Ovary (tissue), 3 donors: ENCODE measurements around the gene KCNJ18.
"Not testable (repeated sequence)": the region's sequence is repeated elsewhere in the genome, so short reads cannot be mapped to it uniquely, and the experiment has no call there.

Experiments used
- CTCF ChIP-seq, 3 donors: fragments of 450-650 bp in 2 of 3; fragments of 200-600 bp in 1 of 3; IDR thresholded peaks; one replicate each; pipeline versions ENCODE4 v1.5.1 to v1.8.0; 2016 to 2022; ENCODE audit warnings: antibody characterized with exemption in 3 of 3, mild to moderate bottlenecking in 1 of 3
- EP300 ChIP-seq: sonication (generic); formaldehyde crosslinking; IDR thresholded peaks from one replicate; pipeline ENCODE4 v1.6.1; 2017; ENCODE audit warnings: antibody characterized with exemption
- POLR2A ChIP-seq: fragments of 450-650 bp; IDR thresholded peaks from one replicate; pipeline ENCODE4 v1.6.1; 2017; ENCODE audit warnings: antibody characterized with exemption, mild to moderate bottlenecking, moderate library complexity
- donor health status: DM: no; HTN: no; CAD: no.

- TF ChIP-seq POLR2A; CTCF (IDR thresholded peaks at IDR 0.05); EP300: not testable (repeated sequence)
Measured at GRCh38 chr17:21709994-21710393, 17.7 kb downstream of the KCNJ18 start.
